SU-DHL-6 (cell line): ENCODE data around the gene DCC.

Experiments used
- H2AFZ ChIP-seq: fragments of 200-600 bp; sonication (generic); 2 replicates; pipeline ENCODE4 v1.6.1; 2014; ENCODE audit warnings: low read depth, mild to moderate bottlenecking, moderate library complexity, mixed read lengths, antibody characterized with exemption, low read length; ENCODE audit not compliant: severe bottlenecking
- H3F3A ChIP-seq: fragments of 200-600 bp; shearing (Covaris generic); 2 replicates; pipeline ENCODE4 v1.6.0; 2016; ENCODE audit warnings: antibody characterized with exemption, mild to moderate bottlenecking; ENCODE audit not compliant: insufficient read depth
- H3K27ac ChIP-seq: fragments of 200-600 bp; sonication (generic); 2 replicates; pipeline ENCODE4 v1.5.1; 2016; ENCODE audit warnings: low read depth, mild to moderate bottlenecking, low read length, moderate library complexity, mixed read lengths
- H3K27me3 ChIP-seq: fragments of 200-600 bp; sonication (generic), shearing (Covaris generic); 2 replicates; pipeline ENCODE4 v1.6.0; 2014; ENCODE audit warnings: mild to moderate bottlenecking, low read length
- H3K36me3 ChIP-seq: fragments of 200-600 bp; sonication (generic); 2 replicates; pipeline ENCODE4 v1.6.1; 2014; ENCODE audit warnings: mild to moderate bottlenecking, low read length, mixed read lengths
- H3K4me2 ChIP-seq: fragments of 300-600, 200-600 bp; shearing (Covaris generic), sonication (generic); 2 replicates; pipeline ENCODE4 v1.6.0; 2014; ENCODE audit warnings: low read length, low read depth, mild to moderate bottlenecking; ENCODE audit not compliant: poor library complexity, severe bottlenecking
- H3K4me3 ChIP-seq: fragments of 200-600 bp; sonication (generic); 2 replicates; pipeline ENCODE4 v1.5.1; 2014; ENCODE audit warnings: antibody characterized with exemption, low read length, mild to moderate bottlenecking, mixed read lengths; ENCODE audit not compliant: insufficient read depth, poor library complexity, severe bottlenecking
- H3K79me2 ChIP-seq: fragments of 200-600 bp; sonication (generic); 2 replicates; pipeline ENCODE4 v1.6.1; 2014; ENCODE audit warnings: mild to moderate bottlenecking, low read length, moderate library complexity; ENCODE audit not compliant: insufficient read depth
- H3K9ac ChIP-seq: fragments of 200-600 bp; sonication (generic); 2 replicates; pipeline ENCODE4 v1.7.0; 2014; ENCODE audit warnings: mild to moderate bottlenecking, low read length
- H3K9me2 ChIP-seq: fragments of 200-600 bp; sonication (generic); replicated peaks from 2 replicates; pipeline ENCODE4 v1.6.1; 2014; ENCODE audit warnings: low read length; ENCODE audit not compliant: insufficient read depth
- H3K9me3 ChIP-seq: fragments of 200-600 bp; sonication (generic); 2 replicates; pipeline ENCODE4 v1.6.1; 2014; ENCODE audit warnings: low read length, mixed read lengths; ENCODE audit not compliant: insufficient read depth
- H4K20me1 ChIP-seq: fragments of 200-600 bp; sonication (generic); 2 replicates; pipeline ENCODE4 v1.6.1; 2014; ENCODE audit warnings: low read depth, mild to moderate bottlenecking, antibody characterized with exemption, low read length, moderate library complexity, mixed read lengths
- EZH2phosphoT487 ChIP-seq: fragments of 200-600 bp; sonication (generic), shearing (Covaris generic); conservative IDR thresholded peaks from 2 replicates; pipeline ENCODE4 v1.6.1; 2018; ENCODE audit warnings: mild to moderate bottlenecking, antibody characterized with exemption, low read length, moderate library complexity, mixed read lengths
- TF ChIP-seq, protein P1 (sequence below): fragments of 200-600 bp; sonication (generic); IDR thresholded peaks from one replicate; pipeline ENCODE4 v1.5.1; 2017; ENCODE audit warnings: antibody characterized with exemption, mild to moderate bottlenecking, low read length, moderate library complexity; ENCODE audit not compliant: insufficient read depth, poor library complexity, severe bottlenecking

Gene DCC

DNA sequence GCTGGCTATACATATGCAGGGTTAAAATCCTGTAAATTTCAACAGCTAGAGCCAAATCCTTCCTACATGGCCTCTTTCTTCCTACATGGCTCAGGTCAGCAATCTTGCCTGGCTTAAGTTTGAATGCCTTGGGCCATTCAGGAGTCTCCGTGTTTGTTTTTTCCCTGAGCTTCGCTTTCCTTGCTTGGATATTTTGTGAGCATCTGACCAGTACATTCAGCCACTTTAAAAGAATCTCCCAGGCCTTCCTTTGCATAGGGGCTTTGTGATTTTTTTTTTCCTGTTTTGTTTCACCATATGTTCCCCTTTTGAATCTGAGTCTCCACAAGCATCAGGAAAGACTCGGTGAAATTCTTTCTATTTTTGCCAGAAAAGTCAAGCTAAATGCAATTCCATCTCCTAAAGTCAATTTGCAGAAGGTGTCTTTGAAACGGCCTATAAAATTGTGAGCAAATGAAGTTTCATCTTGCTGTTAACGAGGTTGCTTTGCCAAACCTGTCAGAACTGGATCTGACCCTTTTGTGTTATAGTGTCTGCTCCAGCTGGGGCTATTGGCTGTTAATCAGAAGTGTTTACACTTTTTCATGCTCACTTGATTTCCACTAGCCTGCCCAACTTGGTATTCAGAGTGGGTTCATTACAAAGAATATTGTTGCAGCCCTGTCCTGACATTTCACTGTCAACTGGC lies 256.9 kb downstream of the DCC start:
- TF ChIP-seq EZH2phosphoT487 = no peak
- TF ChIP-seq, protein P1, sequence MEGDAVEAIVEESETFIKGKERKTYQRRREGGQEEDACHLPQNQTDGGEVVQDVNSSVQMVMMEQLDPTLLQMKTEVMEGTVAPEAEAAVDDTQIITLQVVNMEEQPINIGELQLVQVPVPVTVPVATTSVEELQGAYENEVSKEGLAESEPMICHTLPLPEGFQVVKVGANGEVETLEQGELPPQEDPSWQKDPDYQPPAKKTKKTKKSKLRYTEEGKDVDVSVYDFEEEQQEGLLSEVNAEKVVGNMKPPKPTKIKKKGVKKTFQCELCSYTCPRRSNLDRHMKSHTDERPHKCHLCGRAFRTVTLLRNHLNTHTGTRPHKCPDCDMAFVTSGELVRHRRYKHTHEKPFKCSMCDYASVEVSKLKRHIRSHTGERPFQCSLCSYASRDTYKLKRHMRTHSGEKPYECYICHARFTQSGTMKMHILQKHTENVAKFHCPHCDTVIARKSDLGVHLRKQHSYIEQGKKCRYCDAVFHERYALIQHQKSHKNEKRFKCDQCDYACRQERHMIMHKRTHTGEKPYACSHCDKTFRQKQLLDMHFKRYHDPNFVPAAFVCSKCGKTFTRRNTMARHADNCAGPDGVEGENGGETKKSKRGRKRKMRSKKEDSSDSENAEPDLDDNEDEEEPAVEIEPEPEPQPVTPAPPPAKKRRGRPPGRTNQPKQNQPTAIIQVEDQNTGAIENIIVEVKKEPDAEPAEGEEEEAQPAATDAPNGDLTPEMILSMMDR = no peak
- Histone ChIP-seq H4K20me1 (no peaks in the 10 kb centered on the region), H3K9me2 (no peaks in the 10 kb centered on the region), H3K4me3 (no peak overlapping the region), H3K9ac (no peak overlapping the region), H3K36me3 (no peaks in the 10 kb centered on the region), H3K4me2 (no peak overlapping the region), H3K27me3 (no peaks in the 10 kb centered on the region), H3F3A (no peaks in the 10 kb centered on the region), H3K27ac (no peak overlapping the region), H3K79me2 (no peaks in the 10 kb centered on the region), H3K9me3 (no peaks in the 10 kb centered on the region; the same call in 1 of the 2 replicates), H2AFZ (no peak overlapping the region)

- no peak overlapping the region for H3K4me3 ChIP-seq
- H3K27ac ChIP-seq = no peak overlapping the region
- H3K9me2 ChIP-seq = no peaks in the 10 kb centered on the region
- no peak overlapping the region for H2AFZ ChIP-seq
- no peaks in the 10 kb centered on the region for H4K20me1 ChIP-seq
- H3K36me3 ChIP-seq = no peaks in the 10 kb centered on the region
- TF ChIP-seq, protein P1 = no peak
- TF ChIP-seq EZH2phosphoT487 = no peak
- no peaks in the 10 kb centered on the region for H3K79me2 ChIP-seq
- H3K27me3 ChIP-seq = no peaks in the 10 kb centered on the region
- H3K9ac ChIP-seq = no peak overlapping the region
- H3F3A ChIP-seq = no peaks in the 10 kb centered on the region
- no peak overlapping the region for H3K4me2 ChIP-seq
- H3K9me3 ChIP-seq = no peaks in the 10 kb centered on the region; the same call in 1 of the 2 replicates
Observed at GRCh38 chr18:52598921-52599320, 258.9 kb downstream of the DCC start.

DNA sequence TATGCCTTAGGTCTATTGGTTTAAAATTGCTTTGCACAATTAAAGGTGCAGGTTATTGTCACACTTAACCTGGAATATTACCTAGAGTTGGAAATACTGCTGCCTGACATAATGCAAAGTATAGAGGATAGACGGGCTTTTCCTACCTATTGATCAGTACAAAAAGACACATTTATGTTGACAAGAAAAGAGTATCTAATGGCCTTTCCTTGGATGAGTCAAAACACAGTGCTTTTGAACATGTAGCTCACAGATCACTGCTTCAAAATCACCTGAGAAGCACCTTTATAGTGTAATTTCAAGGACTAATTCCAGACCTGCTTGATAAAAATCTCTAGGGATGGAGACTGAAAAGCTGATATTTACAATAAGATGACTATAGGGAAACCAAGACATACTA lies 262.8 kb downstream of the DCC start:
- no peak overlapping the region for H3K4me2 ChIP-seq
- TF ChIP-seq, protein P1 = no peak
- no peak for TF ChIP-seq EZH2phosphoT487

More for the DNA sequence above, 262.8 kb downstream of the DCC start:
- Histone ChIP-seq H3K36me3 (no peaks in the 10 kb centered on the region), H3K79me2 (no peaks in the 10 kb centered on the region), H4K20me1 (no peaks in the 10 kb centered on the region), H3K9ac (no peak overlapping the region), H3K9me2 (no peaks in the 10 kb centered on the region), H3K27me3 (no peaks in the 10 kb centered on the region), H3K4me3 (no peak overlapping the region), H3K27ac (no peak overlapping the region), H3F3A (no peaks in the 10 kb centered on the region), H3K9me3 (no peaks in the 10 kb centered on the region; the same call in 1 of the 2 replicates), H2AFZ (no peak overlapping the region)
